ENCODE measurements around the gene MCC.
A peak's percentile ranks its signal among the peaks of the same experiment; 100 is the strongest.

The MCC gene

GRCh38 chr5:113311301-113311700, 177.0 kb downstream of the MCC start:
- no peaks in the 10 kb centered on the region for H3K36me3 ChIP-seq (ENCODE audit: control insufficient read depth in 1 of 2, insufficient read depth in 2 of 2, low read length in 2 of 2)
- H3K9ac ChIP-seq (ENCODE audit: low read depth in 1 of 2, low read length in 2 of 2) = no peak overlapping the region
- H3K4me3 ChIP-seq (ENCODE audit: low read depth in 1 of 2, low read length in 2 of 2) = no peak overlapping the region
- H3K4me1 ChIP-seq (ENCODE audit: control insufficient read depth in 1 of 2, insufficient read depth in 2 of 2, low read length in 2 of 2) = no peaks in the 10 kb centered on the region
- no peaks in the 10 kb centered on the region for H3K9me3 ChIP-seq (ENCODE audit: control insufficient read depth in 1 of 2, low read length in 2 of 2)
- H3K27ac ChIP-seq (ENCODE audit: low read depth, low read length) = no peak overlapping the region
- H3K27me3 ChIP-seq (ENCODE audit: control insufficient read depth in 1 of 2, insufficient read depth in 2 of 2, low read length in 2 of 2) = no peaks in the 10 kb centered on the region

- no peaks in the 10 kb centered on the region for H3K9me3 ChIP-seq (ENCODE audit: control insufficient read depth in 1 of 2, low read length in 2 of 2)
- H3K36me3 ChIP-seq (ENCODE audit: control insufficient read depth in 1 of 2, insufficient read depth in 2 of 2, low read length in 2 of 2) = no peaks in the 10 kb centered on the region
- no peaks in the 10 kb centered on the region for H3K27me3 ChIP-seq (ENCODE audit: control insufficient read depth in 1 of 2, insufficient read depth in 2 of 2, low read length in 2 of 2)
- no peak overlapping the region for H3K9ac ChIP-seq (ENCODE audit: low read depth in 1 of 2, low read length in 2 of 2)
- H3K27ac ChIP-seq (ENCODE audit: low read depth, low read length) = no peak overlapping the region
- H3K4me3 ChIP-seq (ENCODE audit: low read depth in 1 of 2, low read length in 2 of 2) = no peak overlapping the region
- H3K4me1 ChIP-seq (ENCODE audit: control insufficient read depth in 1 of 2, insufficient read depth in 2 of 2, low read length in 2 of 2) = no peaks in the 10 kb centered on the region
Measured at GRCh38 chr5:113302120-113302519, 186.1 kb downstream of the MCC start.

GRCh38 chr5:113299591-113299990, 188.7 kb downstream of the MCC start:
- Histone ChIP-seq H3K27ac (ENCODE audit: low read depth, low read length) (no peak overlapping the region), H3K4me1 (ENCODE audit: control insufficient read depth in 1 of 2, insufficient read depth in 2 of 2, low read length in 2 of 2) (peaks cover 0 to 6% of the 10 kb centered on the region in 2 donors), H3K9ac (ENCODE audit: low read depth in 1 of 2, low read length in 2 of 2) (no peak overlapping the region), H3K9me3 (ENCODE audit: control insufficient read depth in 1 of 2, low read length in 2 of 2) (no peaks in the 10 kb centered on the region), H3K4me3 (ENCODE audit: low read depth in 1 of 2, low read length in 2 of 2) (no peak overlapping the region), H3K27me3 (ENCODE audit: control insufficient read depth in 1 of 2, insufficient read depth in 2 of 2, low read length in 2 of 2) (peaks cover 0 to 11% of the 10 kb centered on the region in 2 donors), H3K36me3 (ENCODE audit: control insufficient read depth in 1 of 2, insufficient read depth in 2 of 2, low read length in 2 of 2) (no peaks in the 10 kb centered on the region)

- Histone ChIP-seq H3K9me3 (ENCODE audit: control insufficient read depth in 1 of 2, low read length in 2 of 2) (no peaks in the 10 kb centered on the region), H3K36me3 (ENCODE audit: control insufficient read depth in 1 of 2, insufficient read depth in 2 of 2, low read length in 2 of 2) (no peaks in the 10 kb centered on the region), H3K4me3 (ENCODE audit: low read depth in 1 of 2, low read length in 2 of 2) (no peak overlapping the region), H3K27me3 (ENCODE audit: control insufficient read depth in 1 of 2, insufficient read depth in 2 of 2, low read length in 2 of 2) (peaks cover 0 to 27% of the 10 kb centered on the region in 2 donors), H3K4me1 (ENCODE audit: control insufficient read depth in 1 of 2, insufficient read depth in 2 of 2, low read length in 2 of 2) (peaks cover 0 to 6% of the 10 kb centered on the region in 2 donors), H3K9ac (ENCODE audit: low read depth in 1 of 2, low read length in 2 of 2) (no peak overlapping the region), H3K27ac (ENCODE audit: low read depth, low read length) (no peak overlapping the region)
Measured at GRCh38 chr5:113296676-113297075, 191.6 kb downstream of the MCC start.

- Histone ChIP-seq H3K27ac (ENCODE audit: low read depth, low read length) (no peak overlapping the region), H3K4me1 (ENCODE audit: control insufficient read depth in 1 of 2, insufficient read depth in 2 of 2, low read length in 2 of 2) (peaks cover 0 to 6% of the 10 kb centered on the region in 2 donors), H3K4me3 (ENCODE audit: low read depth in 1 of 2, low read length in 2 of 2) (peak overlapping the region; percentile 81), H3K27me3 (ENCODE audit: control insufficient read depth in 1 of 2, insufficient read depth in 2 of 2, low read length in 2 of 2) (peaks cover 0 to 27% of the 10 kb centered on the region in 2 donors), H3K9ac (ENCODE audit: low read depth in 1 of 2, low read length in 2 of 2) (peak overlapping the region in 1 of 2 donors; percentile 19), H3K36me3 (ENCODE audit: control insufficient read depth in 1 of 2, insufficient read depth in 2 of 2, low read length in 2 of 2) (no peaks in the 10 kb centered on the region), H3K9me3 (ENCODE audit: control insufficient read depth in 1 of 2, low read length in 2 of 2) (no peaks in the 10 kb centered on the region)
Measured at GRCh38 chr5:113295111-113295539, 193.1 kb downstream of the MCC start.

- Histone ChIP-seq H3K9me3 (ENCODE audit: control insufficient read depth in 1 of 2, low read length in 2 of 2) (no peaks in the 10 kb centered on the region), H3K4me1 (ENCODE audit: control insufficient read depth in 1 of 2, insufficient read depth in 2 of 2, low read length in 2 of 2) (peaks cover 0 to 6% of the 10 kb centered on the region in 2 donors), H3K4me3 (ENCODE audit: low read depth in 1 of 2, low read length in 2 of 2) (peak overlapping the region; percentile 81), H3K9ac (ENCODE audit: low read depth in 1 of 2, low read length in 2 of 2) (peak overlapping the region; percentile 25 to 41), H3K36me3 (ENCODE audit: control insufficient read depth in 1 of 2, insufficient read depth in 2 of 2, low read length in 2 of 2) (no peaks in the 10 kb centered on the region), H3K27ac (ENCODE audit: low read depth, low read length) (peak overlapping the region; percentile 8), H3K27me3 (ENCODE audit: control insufficient read depth in 1 of 2, insufficient read depth in 2 of 2, low read length in 2 of 2) (peaks cover 0 to 27% of the 10 kb centered on the region in 2 donors)
Measured at GRCh38 chr5:113294311-113295110, 193.7 kb downstream of the MCC start.

GRCh38 chr5:113293975-113294310, 194.3 kb downstream of the MCC start:
- peak overlapping the region; percentile 8 for H3K27ac ChIP-seq (ENCODE audit: low read depth, low read length)
- H3K9me3 ChIP-seq (ENCODE audit: control insufficient read depth in 1 of 2, low read length in 2 of 2) = no peaks in the 10 kb centered on the region
- H3K4me3 ChIP-seq (ENCODE audit: low read depth in 1 of 2, low read length in 2 of 2) = peak overlapping the region; percentile 81
- peak overlapping the region; percentile 25 to 41 for H3K9ac ChIP-seq (ENCODE audit: low read depth in 1 of 2, low read length in 2 of 2)
- no peaks in the 10 kb centered on the region for H3K36me3 ChIP-seq (ENCODE audit: control insufficient read depth in 1 of 2, insufficient read depth in 2 of 2, low read length in 2 of 2)
- peaks cover 0 to 6% of the 10 kb centered on the region in 2 donors for H3K4me1 ChIP-seq (ENCODE audit: control insufficient read depth in 1 of 2, insufficient read depth in 2 of 2, low read length in 2 of 2)
- peaks cover 0 to 27% of the 10 kb centered on the region in 2 donors for H3K27me3 ChIP-seq (ENCODE audit: control insufficient read depth in 1 of 2, insufficient read depth in 2 of 2, low read length in 2 of 2)

GRCh38 chr5:113293068-113293974, 194.9 kb downstream of the MCC start:
- no peaks in the 10 kb centered on the region for H3K9me3 ChIP-seq (ENCODE audit: control insufficient read depth in 1 of 2, low read length in 2 of 2)
- H3K9ac ChIP-seq (ENCODE audit: low read depth in 1 of 2, low read length in 2 of 2) = peak overlapping the region; percentile 25 to 41
- no peaks in the 10 kb centered on the region for H3K36me3 ChIP-seq (ENCODE audit: control insufficient read depth in 1 of 2, insufficient read depth in 2 of 2, low read length in 2 of 2)
- H3K4me1 ChIP-seq (ENCODE audit: control insufficient read depth in 1 of 2, insufficient read depth in 2 of 2, low read length in 2 of 2) = peaks cover 0 to 6% of the 10 kb centered on the region in 2 donors
- peak overlapping the region; percentile 81 for H3K4me3 ChIP-seq (ENCODE audit: low read depth in 1 of 2, low read length in 2 of 2)
- H3K27me3 ChIP-seq (ENCODE audit: control insufficient read depth in 1 of 2, insufficient read depth in 2 of 2, low read length in 2 of 2) = peaks cover 0 to 27% of the 10 kb centered on the region in 2 donors
- H3K27ac ChIP-seq (ENCODE audit: low read depth, low read length) = no peak overlapping the region

GRCh38 chr5:113292462-113292861, 195.8 kb downstream of the MCC start:
- Histone ChIP-seq H3K27me3 (ENCODE audit: control insufficient read depth in 1 of 2, insufficient read depth in 2 of 2, low read length in 2 of 2) (peaks cover 0 to 27% of the 10 kb centered on the region in 2 donors), H3K27ac (ENCODE audit: low read depth, low read length) (no peak overlapping the region), H3K9me3 (ENCODE audit: control insufficient read depth in 1 of 2, low read length in 2 of 2) (no peaks in the 10 kb centered on the region), H3K36me3 (ENCODE audit: control insufficient read depth in 1 of 2, insufficient read depth in 2 of 2, low read length in 2 of 2) (no peaks in the 10 kb centered on the region), H3K4me3 (ENCODE audit: low read depth in 1 of 2, low read length in 2 of 2) (peak overlapping the region; percentile 81), H3K9ac (ENCODE audit: low read depth in 1 of 2, low read length in 2 of 2) (no peak overlapping the region), H3K4me1 (ENCODE audit: control insufficient read depth in 1 of 2, insufficient read depth in 2 of 2, low read length in 2 of 2) (peaks cover 0 to 6% of the 10 kb centered on the region in 2 donors)

GRCh38 chr5:113283558-113283957, 204.7 kb downstream of the MCC start:
- Histone ChIP-seq H3K9ac (ENCODE audit: low read depth in 1 of 2, low read length in 2 of 2) (no peak overlapping the region), H3K27me3 (ENCODE audit: control insufficient read depth in 1 of 2, insufficient read depth in 2 of 2, low read length in 2 of 2) (no peaks in the 10 kb centered on the region), H3K4me3 (ENCODE audit: low read depth in 1 of 2, low read length in 2 of 2) (no peak overlapping the region), H3K9me3 (ENCODE audit: control insufficient read depth in 1 of 2, low read length in 2 of 2) (no peaks in the 10 kb centered on the region), H3K36me3 (ENCODE audit: control insufficient read depth in 1 of 2, insufficient read depth in 2 of 2, low read length in 2 of 2) (no peaks in the 10 kb centered on the region), H3K4me1 (ENCODE audit: control insufficient read depth in 1 of 2, insufficient read depth in 2 of 2, low read length in 2 of 2) (no peaks in the 10 kb centered on the region), H3K27ac (ENCODE audit: low read depth, low read length) (no peak overlapping the region)

All from duodenal mucosa (tissue), 2 donors.